HG03066 (cell line): ENCODE data around the gene SPRR5.

Experiments
- ATAC-seq: cut with Tn5 transposase; IDR thresholded peaks from one replicate; pipeline ENCODE4 v1.9.1; 2021; ENCODE audit warnings: low read depth; ENCODE audit not compliant: unreplicated experiment

The SPRR5 gene

GRCh38 chr1:152981146-152981871 is 34.3 kb downstream of the SPRR5 start:
- no peak for ATAC-seq

- ATAC-seq: no peak
Measured at GRCh38 chr1:152982076-152982475, 35.1 kb downstream of the SPRR5 start.

- no peak for ATAC-seq
Measured at GRCh38 chr1:152983234-152983633, 36.2 kb downstream of the SPRR5 start.

- ATAC-seq: no peak
Measured at GRCh38 chr1:152983743-152984142, 36.7 kb downstream of the SPRR5 start, which contains the start of gene SPRR1A. SPRR1A (plus strand) TSS chr1:152984081; CDS start chr1:152985231, 1,150 bp downstream.

- no peak for ATAC-seq
Measured at GRCh38 chr1:152986578-152986977, 39.6 kb downstream of the SPRR5 start.

- ATAC-seq: no peak
Measured at GRCh38 chr1:152993186-152993585, 46.2 kb downstream of the SPRR5 start.

GRCh38 chr1:152995842-152996241 is 48.8 kb downstream of the SPRR5 start:
- ATAC-seq: no peak

- ATAC-seq: no peak
Measured at GRCh38 chr1:152996633-152997400, 49.8 kb downstream of the SPRR5 start.

GRCh38 chr1:152997901-152998300 is 50.9 kb downstream of the SPRR5 start:
- ATAC-seq: no peak

- no peak for ATAC-seq
Measured at GRCh38 chr1:152998476-152998875, 51.5 kb downstream of the SPRR5 start.
